Fibroblast of peridontal ligament (primary cell): ENCODE data around the gene ATF2.

Source experiments
- DNase-seq: peaks from one replicate; pipeline ENCODE4 v3.0.0-alpha.2; 2010; ENCODE audit errors: extremely low read depth

Gene ATF2

GRCh38 chr2:175026385-175026784 is 141.6 kb downstream of the ATF2 start:
- DNase-seq, result no peak

DNA sequence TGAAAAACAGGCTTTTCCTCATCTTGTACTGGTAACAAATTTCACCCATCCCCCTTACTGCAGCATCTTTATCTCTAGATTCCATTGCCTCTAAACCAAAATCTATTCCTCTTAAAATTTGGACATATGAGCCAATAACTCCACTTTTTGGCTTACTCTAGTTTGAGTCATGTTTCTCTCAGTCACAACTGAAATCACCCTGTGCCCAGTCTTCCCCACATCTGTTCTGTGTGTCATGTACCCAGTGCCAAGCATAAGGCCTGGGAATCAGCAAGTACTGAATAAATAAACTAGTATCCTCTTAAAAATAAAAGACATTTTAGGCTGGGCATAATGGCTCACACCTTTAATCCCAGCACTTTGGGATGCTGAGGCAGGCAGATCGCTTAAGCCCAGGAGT is 142.1 kb downstream of the ATF2 start:
- DNase-seq, result peak; percentile 77

- no peak for DNase-seq
Observed at GRCh38 chr2:175025233-175025632, 142.8 kb downstream of the ATF2 start.

GRCh38 chr2:175022923-175023322 is 145.1 kb downstream of the ATF2 start:
- no peak for DNase-seq
